OCI-LY1 (cell line): ENCODE measurements around the gene CTNNA3.

Source experiments
- EZH2 ChIP-seq: fragments of 200-600 bp; sonication (generic), shearing (Covaris generic); IDR thresholded peaks from 2 replicates; pipeline ENCODE4 v1.8.0; 2017; ENCODE audit warnings: borderline replicate concordance, mixed run types, mild to moderate bottlenecking, antibody characterized with exemption, low read length, moderate library complexity, mixed read lengths
- TF ChIP-seq, protein P1 (sequence below): fragments of 200-600 bp; sonication (generic), shearing (Covaris generic); IDR thresholded peaks from 2 replicates; pipeline ENCODE4 v1.5.1; 2017; ENCODE audit warnings: mild to moderate bottlenecking, antibody characterized with exemption, low read length, moderate library complexity, mixed read lengths

GRCh38 chr10:66455304-66455703 is 1240.7 kb downstream of the CTNNA3 start:
- TF ChIP-seq, protein P1, sequence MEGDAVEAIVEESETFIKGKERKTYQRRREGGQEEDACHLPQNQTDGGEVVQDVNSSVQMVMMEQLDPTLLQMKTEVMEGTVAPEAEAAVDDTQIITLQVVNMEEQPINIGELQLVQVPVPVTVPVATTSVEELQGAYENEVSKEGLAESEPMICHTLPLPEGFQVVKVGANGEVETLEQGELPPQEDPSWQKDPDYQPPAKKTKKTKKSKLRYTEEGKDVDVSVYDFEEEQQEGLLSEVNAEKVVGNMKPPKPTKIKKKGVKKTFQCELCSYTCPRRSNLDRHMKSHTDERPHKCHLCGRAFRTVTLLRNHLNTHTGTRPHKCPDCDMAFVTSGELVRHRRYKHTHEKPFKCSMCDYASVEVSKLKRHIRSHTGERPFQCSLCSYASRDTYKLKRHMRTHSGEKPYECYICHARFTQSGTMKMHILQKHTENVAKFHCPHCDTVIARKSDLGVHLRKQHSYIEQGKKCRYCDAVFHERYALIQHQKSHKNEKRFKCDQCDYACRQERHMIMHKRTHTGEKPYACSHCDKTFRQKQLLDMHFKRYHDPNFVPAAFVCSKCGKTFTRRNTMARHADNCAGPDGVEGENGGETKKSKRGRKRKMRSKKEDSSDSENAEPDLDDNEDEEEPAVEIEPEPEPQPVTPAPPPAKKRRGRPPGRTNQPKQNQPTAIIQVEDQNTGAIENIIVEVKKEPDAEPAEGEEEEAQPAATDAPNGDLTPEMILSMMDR = peak; percentile 16; the same call in 1 of the 2 replicates
- no peak for TF ChIP-seq EZH2
